ENCODE data around the gene FMN1.

- TF ChIP-seq POLR2AphosphoS5 (IDR thresholded peaks at IDR 0.05) (no peak), CTCF (IDR thresholded peaks at IDR 0.05) (no peak)
Measured at GRCh38 chr15:32757426-32757825, 437.1 kb downstream of the FMN1 start.

Data from transverse colon (tissue), 4 donors.